Coronary artery (tissue), 2 donors: ENCODE measurements around the gene KIF25.

Source experiments
- DNase-seq: peaks from one replicate; pipeline ENCODE4 v3.0.0-alpha.2; 2017; ENCODE audit warnings: low spot score
- H3K27ac ChIP-seq, 2 donors: fragments of 200-600 bp; sonication (generic); one replicate each; pipeline ENCODE4 v1.5.1; 2016 to 2019
- H3K4me3 ChIP-seq: fragments of 200-600 bp; sonication (generic); 2 replicates; pipeline ENCODE4 v1.5.1; 2016; ENCODE audit warnings: mild to moderate bottlenecking, moderate library complexity
- TF ChIP-seq, protein P1 (sequence below): fragments of 200-600 bp; sonication (generic); IDR thresholded peaks from one replicate; pipeline ENCODE4 v1.5.1; 2019; ENCODE audit warnings: antibody characterized with exemption

Gene KIF25

DNA sequence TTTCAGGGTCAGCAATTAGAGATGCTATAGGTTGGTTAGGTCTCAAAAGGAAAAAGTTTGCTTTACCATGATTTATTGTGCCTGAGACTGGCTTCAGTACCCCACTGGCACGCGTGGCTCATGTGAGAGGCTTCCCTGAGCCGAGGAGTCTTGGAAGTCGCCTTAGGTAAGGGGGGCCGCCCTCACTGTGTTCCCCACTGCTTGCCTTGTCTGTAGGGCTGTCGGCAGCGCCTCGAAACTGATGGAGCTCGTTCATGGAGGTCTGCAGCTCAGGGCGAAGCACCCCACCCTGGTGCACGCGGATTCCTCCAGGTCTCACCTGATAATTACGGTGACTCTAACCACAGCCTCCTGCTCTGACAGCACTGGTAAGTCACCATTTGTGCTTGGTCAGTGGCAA lies 42.4 kb downstream of the KIF25 start:
- H3K27ac ChIP-seq: no peak overlapping the region
- DNase-seq: no peak
- H3K4me3 ChIP-seq: no peak overlapping the region
- TF ChIP-seq, protein P1, sequence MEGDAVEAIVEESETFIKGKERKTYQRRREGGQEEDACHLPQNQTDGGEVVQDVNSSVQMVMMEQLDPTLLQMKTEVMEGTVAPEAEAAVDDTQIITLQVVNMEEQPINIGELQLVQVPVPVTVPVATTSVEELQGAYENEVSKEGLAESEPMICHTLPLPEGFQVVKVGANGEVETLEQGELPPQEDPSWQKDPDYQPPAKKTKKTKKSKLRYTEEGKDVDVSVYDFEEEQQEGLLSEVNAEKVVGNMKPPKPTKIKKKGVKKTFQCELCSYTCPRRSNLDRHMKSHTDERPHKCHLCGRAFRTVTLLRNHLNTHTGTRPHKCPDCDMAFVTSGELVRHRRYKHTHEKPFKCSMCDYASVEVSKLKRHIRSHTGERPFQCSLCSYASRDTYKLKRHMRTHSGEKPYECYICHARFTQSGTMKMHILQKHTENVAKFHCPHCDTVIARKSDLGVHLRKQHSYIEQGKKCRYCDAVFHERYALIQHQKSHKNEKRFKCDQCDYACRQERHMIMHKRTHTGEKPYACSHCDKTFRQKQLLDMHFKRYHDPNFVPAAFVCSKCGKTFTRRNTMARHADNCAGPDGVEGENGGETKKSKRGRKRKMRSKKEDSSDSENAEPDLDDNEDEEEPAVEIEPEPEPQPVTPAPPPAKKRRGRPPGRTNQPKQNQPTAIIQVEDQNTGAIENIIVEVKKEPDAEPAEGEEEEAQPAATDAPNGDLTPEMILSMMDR: no peak

GRCh38 chr6:168040856-168041496 lies 43.5 kb downstream of the KIF25 start:
- Histone ChIP-seq H3K4me3 (no peak overlapping the region), H3K27ac (no peak overlapping the region)
- TF ChIP-seq, protein P1: no peak
- DNase-seq: no peak

- TF ChIP-seq, protein P1: no peak
- H3K27ac ChIP-seq: no peak overlapping the region
- DNase-seq: no peak
- no peak overlapping the region for H3K4me3 ChIP-seq
These were observed 44.5 kb downstream of the KIF25 start for GRCh38 chr6:168041928-168042327.

DNA sequence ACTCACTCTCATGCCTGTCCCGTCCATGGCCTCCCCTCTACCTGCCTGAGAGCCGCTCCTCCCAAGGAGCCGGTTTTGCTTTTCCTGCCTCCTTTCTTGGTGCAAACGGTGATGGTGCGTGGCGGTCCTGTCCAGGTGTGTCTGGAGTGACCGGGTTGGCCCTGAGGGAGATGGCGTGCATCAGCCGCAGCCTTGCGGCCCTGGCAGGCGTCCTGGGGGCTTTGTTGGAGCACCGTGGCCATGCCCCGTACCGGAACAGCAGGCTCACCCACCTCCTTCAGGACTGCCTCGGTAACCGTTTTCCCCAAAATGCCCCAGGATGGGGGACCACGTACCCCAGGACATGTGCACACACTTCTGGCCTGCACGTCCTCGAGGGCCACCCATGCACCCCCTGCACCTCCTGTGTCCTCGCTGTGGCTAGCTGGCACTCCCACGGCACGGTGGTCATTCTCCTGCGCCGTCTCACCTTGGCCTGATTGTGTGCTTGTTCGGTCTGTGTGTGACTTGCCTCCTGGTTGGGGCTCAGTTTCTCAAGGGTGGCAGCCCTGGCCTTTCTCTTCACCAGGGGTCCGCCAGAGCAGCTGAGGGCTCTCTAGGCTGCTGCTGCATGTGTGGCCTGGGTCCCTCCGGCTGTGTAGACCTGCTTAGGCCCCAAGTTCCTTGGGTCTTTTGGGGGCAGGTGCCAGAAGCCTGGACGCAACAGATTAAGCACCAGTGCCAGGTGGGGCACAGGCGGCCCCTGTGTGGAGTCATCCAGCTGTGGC lies 45.1 kb downstream of the KIF25 start:
- DNase-seq: no peak
- TF ChIP-seq, protein P1: no peak
- Histone ChIP-seq H3K27ac (no peak overlapping the region), H3K4me3 (no peak overlapping the region)

DNA sequence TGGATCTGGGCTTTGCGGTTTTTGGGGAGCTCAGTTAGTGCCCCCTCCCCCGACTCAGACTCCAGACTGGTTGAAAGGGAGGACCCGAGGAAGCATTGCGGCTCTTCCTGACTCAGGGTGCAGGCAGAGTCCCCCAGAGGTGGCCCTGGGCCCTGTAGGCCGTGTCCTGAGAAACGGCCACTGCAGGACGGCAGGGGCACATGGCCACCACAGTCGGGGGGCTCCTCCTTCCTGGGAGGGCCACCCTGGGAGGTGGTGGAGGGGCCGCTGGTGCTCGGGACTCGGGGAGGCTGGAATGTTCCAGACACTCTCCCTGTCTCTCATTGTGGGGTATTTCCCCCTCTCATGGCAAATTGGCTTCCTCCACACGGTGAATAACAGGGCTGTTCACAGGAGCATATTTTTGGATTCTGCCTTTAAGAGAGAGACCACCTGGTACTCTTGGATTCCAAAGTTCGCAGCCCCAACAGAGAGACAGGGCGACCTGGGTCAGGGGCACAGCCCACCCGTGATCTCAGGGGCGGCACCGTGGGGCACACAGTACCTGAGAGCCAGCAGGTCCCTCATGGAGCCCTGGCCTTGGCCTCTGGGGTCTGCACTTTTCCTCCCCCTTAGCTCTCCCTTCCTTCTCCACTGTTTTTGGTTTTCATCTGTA lies 45.8 kb downstream of the KIF25 start:
- no peak for DNase-seq
- H3K27ac ChIP-seq: no peak overlapping the region
- H3K4me3 ChIP-seq: no peak overlapping the region
- TF ChIP-seq, protein P1: no peak

GRCh38 chr6:168043848-168044415 lies 46.5 kb downstream of the KIF25 start:
- Histone ChIP-seq H3K27ac (no peak overlapping the region), H3K4me3 (no peak overlapping the region)
- DNase-seq: no peak
- TF ChIP-seq, protein P1: no peak
